SK-N-SH (cell line): ENCODE measurements around the gene TNFRSF1A.

Experiments used
- FOXM1 ChIP-seq: IDR thresholded peaks from 2 replicates; pipeline ENCODE4 v1.4.0; 2012; ENCODE audit warnings: low read depth, mild to moderate bottlenecking
- TAF1 ChIP-seq: IDR thresholded peaks from 2 replicates; pipeline ENCODE4 v1.6.1; 2012; ENCODE audit warnings: low read depth, mild to moderate bottlenecking, low read length, moderate library complexity, borderline replicate concordance
- YY1 ChIP-seq: IDR thresholded peaks from 2 replicates; pipeline ENCODE4 v1.4.0; 2012; ENCODE audit warnings: low read depth, mild to moderate bottlenecking
- TF ChIP-seq, protein P1 (sequence below): fragments of 200-600 bp; sonication (generic); IDR thresholded peaks from 2 replicates; pipeline ENCODE4 v1.6.1; 2017; ENCODE audit warnings: antibody characterized with exemption, mild to moderate bottlenecking, moderate library complexity

DNA sequence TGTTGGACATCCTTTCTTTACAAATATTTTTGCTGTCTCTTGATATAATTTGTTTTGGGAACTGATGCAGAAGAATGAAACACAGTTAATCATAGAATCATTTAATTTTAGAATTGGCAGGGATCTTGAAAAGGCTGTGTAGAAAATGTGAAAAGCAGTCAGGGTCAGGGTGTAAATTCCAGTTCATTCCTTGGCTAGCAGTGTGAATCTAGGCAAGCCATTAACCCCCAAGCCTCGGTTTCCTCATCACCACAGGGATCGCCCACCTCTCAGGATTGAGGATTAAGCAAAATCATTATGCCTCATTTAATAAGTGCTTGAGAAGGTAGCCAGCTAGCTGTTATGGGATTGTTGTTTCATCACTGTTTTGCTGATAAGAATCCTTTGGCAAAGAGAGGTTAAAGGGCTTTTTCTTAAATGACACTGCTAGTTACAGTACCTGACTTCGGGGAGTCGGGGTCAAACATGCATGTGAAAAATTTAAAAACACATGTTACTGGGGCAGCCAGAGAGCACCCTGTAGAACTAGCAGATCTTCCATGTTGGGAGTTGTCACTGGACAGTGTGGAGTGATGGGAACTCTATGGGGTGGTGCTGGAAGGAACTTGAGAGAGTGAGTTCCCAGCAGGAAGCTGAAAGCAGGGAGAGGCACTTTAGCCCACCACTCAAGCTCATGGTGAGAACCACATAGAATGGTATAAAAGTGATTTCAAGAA lies 10.7 kb downstream of the TNFRSF1A start:
- TF ChIP-seq, protein P1, sequence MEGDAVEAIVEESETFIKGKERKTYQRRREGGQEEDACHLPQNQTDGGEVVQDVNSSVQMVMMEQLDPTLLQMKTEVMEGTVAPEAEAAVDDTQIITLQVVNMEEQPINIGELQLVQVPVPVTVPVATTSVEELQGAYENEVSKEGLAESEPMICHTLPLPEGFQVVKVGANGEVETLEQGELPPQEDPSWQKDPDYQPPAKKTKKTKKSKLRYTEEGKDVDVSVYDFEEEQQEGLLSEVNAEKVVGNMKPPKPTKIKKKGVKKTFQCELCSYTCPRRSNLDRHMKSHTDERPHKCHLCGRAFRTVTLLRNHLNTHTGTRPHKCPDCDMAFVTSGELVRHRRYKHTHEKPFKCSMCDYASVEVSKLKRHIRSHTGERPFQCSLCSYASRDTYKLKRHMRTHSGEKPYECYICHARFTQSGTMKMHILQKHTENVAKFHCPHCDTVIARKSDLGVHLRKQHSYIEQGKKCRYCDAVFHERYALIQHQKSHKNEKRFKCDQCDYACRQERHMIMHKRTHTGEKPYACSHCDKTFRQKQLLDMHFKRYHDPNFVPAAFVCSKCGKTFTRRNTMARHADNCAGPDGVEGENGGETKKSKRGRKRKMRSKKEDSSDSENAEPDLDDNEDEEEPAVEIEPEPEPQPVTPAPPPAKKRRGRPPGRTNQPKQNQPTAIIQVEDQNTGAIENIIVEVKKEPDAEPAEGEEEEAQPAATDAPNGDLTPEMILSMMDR = no peak
- no peak for TF ChIP-seq YY1
- TF ChIP-seq TAF1 = no peak
- TF ChIP-seq FOXM1 = no peak
